ENCODE measurements around the gene SRRT.

SRRT gene

DNA sequence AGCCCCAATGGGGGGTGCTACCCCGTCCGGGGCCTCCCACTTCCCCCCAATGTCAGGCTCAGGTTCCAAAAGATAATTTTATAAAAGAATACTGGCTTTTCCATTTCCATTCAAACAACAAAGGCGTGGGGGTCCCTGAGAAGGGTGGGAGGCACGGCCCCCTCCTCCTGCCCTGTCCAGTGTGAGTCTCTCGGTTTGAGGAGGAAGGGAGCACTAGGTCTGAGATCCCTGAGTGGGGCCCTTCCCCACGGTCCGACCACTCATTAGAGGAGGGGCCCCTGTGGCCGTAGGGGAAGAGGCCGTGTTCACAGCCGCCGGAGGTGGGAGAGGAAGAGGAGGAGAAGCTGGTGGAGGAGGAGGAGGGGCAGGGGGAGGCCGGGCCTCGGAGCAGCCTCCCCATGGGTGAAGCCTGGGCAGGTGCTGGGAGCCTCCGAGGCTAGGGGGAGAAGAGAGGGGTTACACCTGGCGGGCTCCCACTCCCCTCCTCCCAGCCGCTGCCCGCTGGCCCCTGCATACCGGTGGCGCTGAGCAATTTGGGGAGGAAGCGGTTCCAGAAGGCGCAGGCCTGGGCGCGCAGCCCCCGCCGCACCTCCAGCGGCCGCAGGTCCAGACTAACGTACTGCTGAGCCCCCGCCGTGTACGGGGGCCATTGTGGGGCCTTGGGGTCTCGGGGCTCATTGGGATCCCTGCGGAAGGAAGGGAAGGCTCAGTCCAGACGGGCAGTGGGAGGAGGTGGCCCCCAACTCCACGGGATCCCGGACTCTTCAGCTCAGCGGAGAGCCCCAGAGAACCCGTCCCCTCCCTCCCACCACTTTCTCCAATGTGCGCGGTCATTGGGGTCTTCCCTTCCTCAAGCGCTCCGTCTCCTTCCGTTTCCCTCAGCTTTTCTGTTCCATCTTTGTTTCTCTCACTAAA is 16.0 kb downstream of the SRRT start:
- TF ChIP-seq ZNF274 (IDR thresholded peaks at IDR 0.05; ENCODE audit: low read depth, low read length), result no peak
- H3K4me3 ChIP-seq (ENCODE audit: low read length), result peak overlapping the region; percentile 54; the same call in 1 of the 2 replicates

DNA sequence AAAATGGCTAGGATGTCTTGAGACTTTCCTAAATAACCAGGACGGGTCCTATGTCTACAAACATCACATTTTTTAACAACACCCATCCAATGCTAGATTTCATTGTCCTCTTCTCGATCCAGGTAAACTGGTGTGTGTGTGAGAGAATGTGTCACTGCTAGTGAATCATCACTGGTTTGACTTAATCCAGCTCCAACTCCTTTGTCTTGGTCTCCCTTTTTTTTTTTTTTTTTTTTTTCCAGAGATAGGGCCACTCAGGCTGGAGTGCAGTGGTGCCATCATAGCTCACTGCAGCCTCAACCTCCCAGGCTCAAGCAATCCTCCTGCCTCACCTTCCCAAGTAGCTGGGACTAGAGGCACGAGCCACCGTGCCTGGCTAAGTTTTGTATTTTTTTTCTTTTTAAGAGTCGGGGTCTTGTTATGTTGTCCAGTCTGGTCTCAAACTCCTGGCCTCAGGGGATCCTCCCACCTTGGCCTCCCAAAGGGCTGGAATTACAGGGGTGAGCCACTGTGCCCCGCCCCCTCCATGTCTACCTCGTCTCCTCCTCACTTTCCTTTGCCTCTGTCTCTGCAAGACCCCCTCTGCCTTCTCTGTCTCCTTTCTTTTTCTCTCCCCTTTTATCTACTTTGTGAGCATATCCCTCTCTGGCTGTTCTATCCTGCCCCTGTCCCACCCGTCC is 16.8 kb downstream of the SRRT start:
- TF ChIP-seq ZNF274 (IDR thresholded peaks at IDR 0.05; ENCODE audit: low read depth, low read length), result no peak
- no peak overlapping the region for H3K4me3 ChIP-seq (ENCODE audit: low read length)

DNA sequence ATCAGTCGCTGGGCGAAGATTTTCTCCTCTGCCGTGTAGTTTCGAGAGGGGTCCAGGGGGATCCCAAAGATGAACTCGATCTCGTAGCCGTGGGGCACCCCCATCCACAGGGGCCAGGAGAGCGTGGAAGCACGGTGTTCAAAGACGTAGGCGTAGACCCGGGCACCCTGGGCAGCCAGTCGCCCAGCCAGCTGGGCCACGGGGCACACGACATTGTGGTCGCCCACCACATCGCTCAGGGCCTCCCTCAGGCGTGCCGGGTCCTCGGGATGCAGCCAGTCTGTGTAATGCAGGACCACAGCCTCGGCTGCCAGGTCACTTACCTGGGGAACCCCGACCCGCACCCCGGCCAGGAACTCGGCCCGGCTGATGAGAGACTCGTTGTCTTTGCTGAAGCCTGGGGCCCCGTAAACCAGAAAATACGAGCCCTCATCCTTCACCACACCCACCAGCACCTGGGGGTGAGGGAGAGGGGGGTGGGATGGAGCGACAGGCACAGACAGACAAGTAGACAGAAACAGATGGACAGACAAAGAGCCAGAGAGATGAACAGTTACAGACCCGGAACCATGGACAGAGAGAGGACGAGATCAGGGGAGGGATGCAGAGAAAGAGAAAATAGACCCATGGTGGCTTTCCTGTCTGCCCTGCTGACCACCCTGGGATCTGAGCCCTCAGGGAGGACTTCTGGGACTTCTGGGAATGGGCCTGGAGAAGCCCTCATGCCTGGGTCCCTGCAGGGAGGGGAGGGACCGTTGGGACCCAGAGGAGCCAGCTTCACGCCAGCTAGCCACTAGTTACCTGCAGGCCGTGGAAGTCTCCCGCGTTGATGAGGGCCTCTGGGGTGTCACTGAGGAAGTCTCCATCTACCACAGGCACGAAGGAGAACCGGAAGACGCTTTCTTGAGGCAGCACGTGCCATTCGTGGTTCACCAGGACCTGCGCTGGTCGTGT is 17.7 kb downstream of the SRRT start:
- H3K4me3 ChIP-seq (ENCODE audit: low read length), result no peak overlapping the region
- TF ChIP-seq ZNF274 (IDR thresholded peaks at IDR 0.05; ENCODE audit: low read depth, low read length), result no peak

DNA sequence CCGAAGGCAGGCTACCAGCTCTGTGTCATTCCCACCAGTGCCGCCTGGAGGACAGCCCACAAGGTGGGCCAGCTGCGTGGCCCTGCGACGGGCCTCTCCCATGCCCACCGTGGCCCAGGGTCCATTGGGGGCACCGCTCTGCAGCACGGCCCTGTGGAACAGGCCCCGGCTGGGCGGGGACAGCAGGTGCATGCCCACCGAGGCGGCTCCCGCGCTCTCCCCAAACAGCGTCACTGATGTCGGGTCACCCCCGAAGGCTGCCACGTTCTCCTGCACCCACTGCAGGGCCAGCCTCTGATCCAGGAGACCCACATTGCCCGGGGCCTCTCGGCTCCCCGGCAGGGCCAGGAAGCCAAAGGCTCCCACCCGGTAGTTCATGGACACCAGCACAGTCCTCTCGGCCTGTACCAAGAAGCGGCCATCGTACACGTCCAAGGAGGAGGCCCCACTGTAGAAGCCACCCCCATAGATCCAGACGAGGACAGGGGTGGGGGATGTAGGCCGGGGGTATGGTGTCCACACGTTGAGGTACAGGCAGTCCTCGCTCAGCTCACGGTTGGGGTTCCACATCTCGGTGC is 18.5 kb downstream of the SRRT start:
- TF ChIP-seq ZNF274 (IDR thresholded peaks at IDR 0.05; ENCODE audit: low read depth, low read length), result no peak
- H3K4me3 ChIP-seq (ENCODE audit: low read length), result no peak overlapping the region

DNA sequence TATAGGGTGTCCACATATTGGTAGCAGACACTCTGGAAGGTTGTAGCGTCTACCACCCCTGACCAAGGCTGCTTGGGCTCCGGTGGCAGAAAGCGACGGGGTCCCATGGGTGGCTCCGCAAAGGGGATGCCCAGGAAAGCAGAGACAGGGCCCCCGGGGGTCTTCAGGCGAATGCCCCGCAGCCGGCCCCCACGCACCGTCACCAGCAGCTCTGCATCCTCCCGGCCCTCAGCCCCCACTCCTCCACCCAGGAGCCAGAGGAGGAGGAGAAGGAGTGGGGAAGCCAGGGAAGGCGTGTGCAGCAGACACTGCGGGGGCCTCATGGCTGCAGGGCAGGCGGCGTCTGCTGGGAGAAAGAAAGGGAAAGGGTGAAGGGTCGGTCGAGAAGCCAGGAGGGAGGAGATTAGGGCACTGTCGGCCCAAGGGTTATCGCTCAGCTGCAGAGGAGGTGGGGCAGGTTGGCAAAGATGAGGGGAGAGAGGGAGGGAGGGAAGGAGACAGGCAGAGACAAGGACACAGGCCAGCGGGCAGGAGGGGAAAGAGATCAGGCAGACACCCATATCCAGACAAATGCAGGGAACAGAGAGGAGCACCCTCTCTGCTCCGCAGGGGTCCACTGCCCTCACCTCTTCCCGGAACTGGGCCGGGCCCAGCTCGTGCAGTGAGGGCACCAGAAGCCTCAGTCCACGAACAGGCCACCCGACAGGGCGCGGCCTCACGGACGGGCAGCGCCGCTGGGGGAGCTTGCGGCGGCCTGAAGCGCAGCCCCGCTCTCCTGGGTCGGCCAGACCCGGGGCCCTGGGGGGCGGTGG is 19.2 kb downstream of the SRRT start:
- no peak for TF ChIP-seq ZNF274 (IDR thresholded peaks at IDR 0.05; ENCODE audit: low read depth, low read length)
- peak overlapping the region; percentile 63; the same call in 1 of the 2 replicates for H3K4me3 ChIP-seq (ENCODE audit: low read length)

DNA sequence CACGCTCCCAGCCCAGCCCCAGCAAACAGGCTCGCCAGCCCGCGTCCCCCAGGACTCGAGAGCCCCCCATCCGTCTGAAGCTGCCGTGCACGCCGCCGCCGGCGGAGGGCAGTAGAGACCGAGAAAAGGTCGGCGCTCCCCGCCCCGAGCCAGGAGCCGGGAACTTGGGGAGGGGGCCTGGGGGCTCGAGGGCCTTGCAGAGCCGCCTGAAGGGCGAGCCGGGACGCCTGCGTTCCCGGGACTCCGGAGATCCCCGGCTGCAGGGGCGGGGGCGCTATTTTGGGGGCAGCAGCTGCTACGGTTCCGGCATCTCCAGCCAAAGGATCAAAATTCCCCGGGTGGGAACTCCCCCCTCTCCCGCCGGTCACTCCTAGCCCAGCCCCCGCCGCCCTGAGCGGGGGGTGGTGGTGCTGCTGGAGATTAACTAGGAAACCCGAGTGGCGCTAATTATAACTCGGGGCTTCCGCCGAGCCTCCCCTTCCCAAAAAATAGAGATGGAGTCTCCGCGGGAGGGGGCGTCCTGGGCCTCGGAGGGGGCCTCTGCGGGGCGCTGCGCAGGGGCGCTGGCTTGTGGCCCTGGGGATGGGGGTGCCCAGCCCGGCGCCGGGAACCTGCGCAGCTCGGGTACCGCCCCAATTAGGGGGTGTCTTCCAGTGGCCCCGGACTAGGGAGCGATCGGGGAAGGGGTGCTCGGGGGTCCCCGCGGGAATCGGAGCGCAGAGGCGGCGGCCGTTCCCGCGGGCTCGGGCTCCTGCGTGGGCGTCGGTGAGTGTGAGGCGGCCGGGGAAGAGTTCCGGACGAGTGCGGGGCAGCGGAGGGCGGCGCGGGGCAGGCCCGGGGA is 20.2 kb downstream of the SRRT start:
- TF ChIP-seq ZNF274 (IDR thresholded peaks at IDR 0.05; ENCODE audit: low read depth, low read length), result no peak
- peak overlapping the region; percentile 63 for H3K4me3 ChIP-seq (ENCODE audit: low read length)

DNA sequence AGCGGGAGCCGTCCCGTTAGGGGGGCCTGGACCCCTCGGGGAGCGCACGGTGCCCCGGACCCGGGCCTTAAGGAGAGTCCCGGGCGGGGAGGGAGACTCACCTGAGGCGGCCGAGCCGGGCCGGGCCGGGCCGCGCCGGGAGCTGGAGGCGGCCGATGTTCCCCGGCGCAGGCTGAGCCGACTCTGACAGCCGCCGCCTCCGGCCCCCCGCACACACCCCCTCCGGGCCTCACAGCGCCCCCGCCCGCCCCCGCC is 20.7 kb downstream of the SRRT start, which contains the start of gene ACHE:
ACHE (minus strand) TSS at position 188 of the 255 bp plus-strand sequence. CDS start 1,656 bp downstream, outside the sequence.
- H3K4me3 ChIP-seq (ENCODE audit: low read length), result peak within 1 kb of the TSS; percentile 63
- TF ChIP-seq ZNF274 (IDR thresholded peaks at IDR 0.05; ENCODE audit: low read depth, low read length), result no peak

DNA sequence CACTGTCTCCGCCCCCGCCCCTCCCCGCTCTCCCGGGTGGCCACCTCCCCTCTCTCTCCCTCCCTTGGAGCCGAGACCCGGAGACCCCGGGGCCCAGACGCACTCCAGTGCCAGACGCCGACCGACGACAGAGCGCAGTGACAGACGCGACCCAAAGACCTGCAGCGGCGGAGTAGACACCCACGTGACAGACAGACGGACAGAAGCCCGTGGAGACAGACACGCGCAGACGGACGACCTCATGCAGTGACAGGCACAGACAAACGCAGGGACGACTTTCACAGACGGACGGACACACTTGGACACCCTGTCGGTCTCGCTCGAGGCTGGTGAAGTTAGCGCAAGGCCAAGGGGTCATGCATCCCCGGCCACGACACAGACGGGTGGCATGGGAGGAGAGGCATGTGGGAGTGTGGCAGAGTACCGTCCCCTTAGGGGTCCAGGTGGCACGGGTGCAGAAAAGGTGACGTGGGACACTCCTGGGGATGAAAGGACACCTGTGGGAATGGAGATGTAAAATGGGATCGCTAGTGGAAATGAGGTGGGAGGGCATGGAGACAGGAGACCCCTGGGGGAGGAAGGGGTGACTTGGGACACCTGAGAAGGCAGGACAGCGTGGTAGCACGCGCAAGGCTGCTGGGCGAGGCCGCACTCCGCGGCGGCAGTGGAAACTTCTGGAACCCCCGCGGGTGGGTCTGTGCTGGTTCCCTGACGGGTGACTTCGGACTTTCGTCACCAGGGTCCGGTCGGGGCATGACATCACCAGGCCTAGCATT is 21.2 kb downstream of the SRRT start:
- TF ChIP-seq ZNF274 (IDR thresholded peaks at IDR 0.05; ENCODE audit: low read depth, low read length), result no peak
- no peak overlapping the region; the same call in 1 of the 2 replicates for H3K4me3 ChIP-seq (ENCODE audit: low read length)

DNA sequence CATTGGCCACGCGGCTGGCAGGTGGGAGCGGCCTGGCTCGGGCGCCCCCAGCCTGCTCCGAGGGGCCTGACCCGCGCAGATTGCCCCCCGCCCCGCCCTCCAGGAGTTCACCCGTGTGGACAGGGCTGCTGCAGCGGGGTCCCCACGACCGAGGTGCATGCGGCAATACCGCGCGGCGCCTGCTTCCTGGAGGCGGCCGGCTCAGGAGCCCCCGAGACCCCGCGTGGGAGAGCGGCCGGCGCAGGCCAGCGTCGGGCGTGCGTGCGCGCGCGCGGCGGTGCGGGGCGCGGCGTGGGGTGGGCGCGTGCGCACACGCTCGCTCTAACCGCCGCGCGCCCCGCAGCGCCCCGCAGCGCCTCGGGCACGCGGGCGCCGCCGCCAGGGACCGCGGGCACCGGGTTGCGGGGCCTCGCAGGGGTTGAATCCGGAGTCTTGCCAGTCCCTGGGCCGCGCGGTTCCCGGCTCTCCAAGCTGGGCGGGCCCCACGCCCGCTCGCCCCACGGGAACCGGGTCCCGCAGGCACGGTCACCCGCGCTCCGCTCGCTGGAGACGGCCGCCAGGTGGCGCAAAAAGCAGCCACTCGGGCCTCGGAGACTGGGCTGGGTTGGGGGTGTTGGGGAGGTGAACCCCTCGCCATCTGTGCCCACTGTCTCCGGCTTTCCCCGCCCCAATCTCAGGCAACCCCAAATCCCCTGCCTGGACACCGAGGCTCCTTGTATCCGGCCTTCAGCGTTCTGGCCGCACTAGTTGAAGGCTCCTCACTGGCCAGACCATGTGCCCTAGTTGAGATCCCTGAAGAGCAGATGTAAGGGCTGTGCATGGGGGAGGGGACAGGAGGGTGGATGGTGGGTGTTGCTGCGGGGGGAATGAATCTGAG is 22.1 kb downstream of the SRRT start:
- TF ChIP-seq ZNF274 (IDR thresholded peaks at IDR 0.05; ENCODE audit: low read depth, low read length), result no peak

DNA sequence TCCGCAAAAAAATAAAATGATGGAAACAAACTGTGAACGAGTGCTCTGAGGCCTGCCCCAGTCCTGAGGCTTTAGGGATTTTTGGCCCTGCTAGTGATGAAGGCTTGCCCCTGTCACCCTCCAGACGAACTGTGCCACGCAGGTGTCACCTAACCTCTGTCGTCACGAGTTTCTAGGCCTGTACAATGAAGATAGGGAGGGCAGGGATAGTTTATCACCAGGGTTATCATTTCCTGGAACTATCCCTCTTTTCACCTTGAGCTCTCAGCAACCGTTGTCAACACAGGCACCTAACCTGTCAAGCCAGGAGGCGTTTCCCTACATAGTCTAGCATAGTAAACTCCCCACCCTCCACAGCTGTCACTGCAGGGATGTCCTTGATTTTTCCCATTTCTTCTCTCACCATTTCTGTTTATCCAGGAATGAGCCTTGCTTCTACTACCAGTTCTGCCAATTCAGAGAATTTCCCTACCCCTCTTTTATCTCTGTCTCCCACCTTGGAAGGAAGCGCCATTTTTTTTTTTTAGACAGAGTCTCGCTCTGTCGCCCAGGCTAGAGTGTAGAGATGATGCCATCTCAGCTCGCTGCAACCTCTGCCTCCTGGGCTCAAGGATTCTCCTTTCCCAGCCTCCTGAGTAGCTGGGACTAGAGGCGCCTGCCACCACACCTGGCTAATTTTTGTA is 23.0 kb downstream of the SRRT start:
- TF ChIP-seq ZNF274 (IDR thresholded peaks at IDR 0.05; ENCODE audit: low read depth, low read length), result no peak
- H3K4me3 ChIP-seq (ENCODE audit: low read length), result no peak overlapping the region

More for the DNA sequence above, 22.1 kb downstream of the SRRT start:
- no peak overlapping the region; the same call in 1 of the 2 replicates for H3K4me3 ChIP-seq (ENCODE audit: low read length)
